Neural progenitor cell (in vitro differentiated cells): ENCODE measurements around the gene SEMA3C. TPM values are rescaled to one million over a fixed set of nuclear protein-coding genes. Genes with fewer than 3 reads are reported as not detected.

Source experiments
- DNase-seq: peaks from one replicate; pipeline ENCODE4 v3.0.0-alpha.2; 2016; ENCODE audit warnings: low spot score
- H2AFZ ChIP-seq: fragments of 200-600 bp; sonication (generic); replicated peaks from 2 replicates; pipeline ENCODE4 v1.6.1; 2016; ENCODE audit warnings: antibody characterized with exemption
- H3F3A ChIP-seq: fragments of 200-600 bp; sonication (generic); 2 replicates; pipeline ENCODE4 v1.6.1; 2016; ENCODE audit warnings: antibody characterized with exemption, low read depth
- H3K27ac ChIP-seq: fragments of 200-600 bp; sonication (generic); 2 replicates; pipeline ENCODE4 v1.5.1; 2016; ENCODE audit warnings: mild to moderate bottlenecking
- H3K27me3 ChIP-seq: fragments of 200-600 bp; sonication (generic); 2 replicates; pipeline ENCODE4 v1.6.1; 2016; ENCODE audit warnings: mild to moderate bottlenecking, moderate library complexity
- H3K36me3 ChIP-seq: fragments of 200-600 bp; sonication (generic); 2 replicates; pipeline ENCODE4 v1.5.1; 2016
- H3K4me1 ChIP-seq: fragments of 200-600 bp; sonication (generic); 2 replicates; pipeline ENCODE4 v1.6.1; 2016; ENCODE audit warnings: mixed run types
- H3K4me2 ChIP-seq: fragments of 200-600 bp; sonication (generic); 2 replicates; pipeline ENCODE4 v1.6.1; 2016
- H3K4me3 ChIP-seq: fragments of 200-600 bp; sonication (generic); 2 replicates; pipeline ENCODE4 v1.5.1; 2016
- H3K79me2 ChIP-seq: fragments of 200-600 bp; sonication (generic); 2 replicates; pipeline ENCODE4 v1.6.1; 2016; ENCODE audit warnings: low read depth
- H3K9ac ChIP-seq: fragments of 200-600 bp; sonication (generic); 2 replicates; pipeline ENCODE4 v1.6.1; 2016
- H3K9me3 ChIP-seq: fragments of 200-600 bp; sonication (generic); 2 replicates; pipeline ENCODE4 v1.5.1; 2016; ENCODE audit warnings: low read depth
- H4K20me1 ChIP-seq: fragments of 200-600 bp; sonication (generic); 2 replicates; pipeline ENCODE4 v1.6.1; 2016; ENCODE audit warnings: low read depth
- H3K27ac Mint-ChIP-seq: 3 replicates; pipeline ENCODE4 v1.8.0; 2021; ENCODE audit warnings: mixed read lengths
- H3K27me3 Mint-ChIP-seq: 2 replicates; pipeline ENCODE4 v1.8.0; 2022; ENCODE audit warnings: low read depth, mild to moderate bottlenecking, inconsistent platforms, moderate library complexity, mixed read lengths; ENCODE audit not compliant: insufficient read depth
- H3K36me3 Mint-ChIP-seq: 3 replicates; pipeline ENCODE4 v1.8.0; 2021; ENCODE audit warnings: mixed read lengths
- H3K4me1 Mint-ChIP-seq: 3 replicates; pipeline ENCODE4 v1.8.0; 2021; ENCODE audit warnings: mixed read lengths
- H3K4me3 Mint-ChIP-seq: 3 replicates; pipeline ENCODE4 v1.8.0; 2021; ENCODE audit warnings: mild to moderate bottlenecking, moderate library complexity, mixed read lengths
- H3K9me3 Mint-ChIP-seq: 3 replicates; pipeline ENCODE4 v1.8.0; 2020; ENCODE audit warnings: mixed read lengths
- CTCF ChIP-seq: fragments of 200-600 bp; sonication (generic); IDR thresholded peaks from 2 replicates; pipeline ENCODE4 v1.5.1; 2017; ENCODE audit warnings: antibody characterized with exemption, mild to moderate bottlenecking
- EZH2 ChIP-seq: fragments of 200-600 bp; sonication (generic); IDR thresholded peaks from 2 replicates; pipeline ENCODE4 v1.6.1; 2017; ENCODE audit warnings: antibody characterized with exemption, mild to moderate bottlenecking, moderate library complexity
- EZH2phosphoT487 ChIP-seq: fragments of 200-600 bp; sonication (generic); IDR thresholded peaks from 2 replicates; pipeline ENCODE4 v1.6.1; 2017; ENCODE audit warnings: antibody characterized with exemption
- total RNA-seq: library from RNA; depleted of rRNA; stranded (reverse); fragments of >200 nt; gene quantifications from 2 replicates; pipeline ENCODE4 v1.2.3, GENCODE V29; 2015; ENCODE audit warnings: low replicate concordance

SEMA3C gene
- total RNA-seq, 1 donor from 2014 or later = 0.54 TPM

- no peaks in the 10 kb centered on the region for H3K27me3 ChIP-seq
- Mint-ChIP-seq H3K27me3 (no peaks in the 10 kb centered on the region), H3K9me3 (peaks cover 11% of the 10 kb centered on the region), H3K4me3 (no peak overlapping the region), H3K27ac (no peak overlapping the region), H3K4me1 (peaks cover 10% of the 10 kb centered on the region), H3K36me3 (peaks cover 10% of the 10 kb centered on the region)
- H3K4me3 ChIP-seq = no peak overlapping the region
- no peaks in the 10 kb centered on the region for H3K36me3 ChIP-seq
- no peaks in the 10 kb centered on the region for H4K20me1 ChIP-seq
- DNase-seq = no peak
- no peak overlapping the region for H3K4me2 ChIP-seq
- TF ChIP-seq EZH2phosphoT487 (no peak), EZH2 (no peak), CTCF (no peak)
- H3K9ac ChIP-seq = no peak overlapping the region
- no peaks in the 10 kb centered on the region for H3F3A ChIP-seq
- no peaks in the 10 kb centered on the region for H3K4me1 ChIP-seq
- H2AFZ ChIP-seq = no peak overlapping the region
- no peak overlapping the region for H3K27ac ChIP-seq
- H3K79me2 ChIP-seq = no peaks in the 10 kb centered on the region
- no peaks in the 10 kb centered on the region for H3K9me3 ChIP-seq
Measured at GRCh38 chr7:80860554-80860953, 58.3 kb downstream of the SEMA3C start.

GRCh38 chr7:80859272-80859970 lies 59.4 kb downstream of the SEMA3C start:
- H3K4me3 Mint-ChIP-seq = no peak overlapping the region
- peak; percentile 18 for DNase-seq
- peaks cover 11% of the 10 kb centered on the region for H3K9me3 Mint-ChIP-seq
- Histone ChIP-seq H3K4me3 (no peak overlapping the region), H3K27me3 (no peaks in the 10 kb centered on the region), H3K4me2 (no peak overlapping the region), H4K20me1 (no peaks in the 10 kb centered on the region), H3K36me3 (no peaks in the 10 kb centered on the region), H2AFZ (no peak overlapping the region), H3K9me3 (no peaks in the 10 kb centered on the region), H3K79me2 (no peaks in the 10 kb centered on the region), H3F3A (no peaks in the 10 kb centered on the region), H3K9ac (no peak overlapping the region), H3K27ac (no peak overlapping the region), H3K4me1 (no peaks in the 10 kb centered on the region)
- no peaks in the 10 kb centered on the region for H3K27me3 Mint-ChIP-seq
- H3K27ac Mint-ChIP-seq = peak overlapping the region; percentile 60
- H3K4me1 Mint-ChIP-seq = peaks cover 10% of the 10 kb centered on the region
- peaks cover 10% of the 10 kb centered on the region for H3K36me3 Mint-ChIP-seq
- TF ChIP-seq EZH2 (no peak), EZH2phosphoT487 (no peak), CTCF (no peak)

GRCh38 chr7:80858141-80858903 lies 60.5 kb downstream of the SEMA3C start:
- H2AFZ ChIP-seq = no peak overlapping the region
- H3K4me1 ChIP-seq = no peaks in the 10 kb centered on the region
- no peak for TF ChIP-seq EZH2
- no peak for TF ChIP-seq CTCF
- TF ChIP-seq EZH2phosphoT487 = no peak
- no peaks in the 10 kb centered on the region for H3F3A ChIP-seq
- H3K9me3 ChIP-seq = no peaks in the 10 kb centered on the region
- H3K79me2 ChIP-seq = no peaks in the 10 kb centered on the region
- Mint-ChIP-seq H3K36me3 (peaks cover 10% of the 10 kb centered on the region), H3K4me3 (no peak overlapping the region), H3K4me1 (peaks cover 10% of the 10 kb centered on the region), H3K27ac (no peak overlapping the region), H3K27me3 (no peaks in the 10 kb centered on the region), H3K9me3 (peaks cover 11% of the 10 kb centered on the region)
- no peak overlapping the region for H3K4me3 ChIP-seq
- DNase-seq = no peak
- no peaks in the 10 kb centered on the region for H4K20me1 ChIP-seq
- no peak overlapping the region for H3K4me2 ChIP-seq
- no peaks in the 10 kb centered on the region for H3K27me3 ChIP-seq
- no peaks in the 10 kb centered on the region for H3K36me3 ChIP-seq
- no peak overlapping the region for H3K27ac ChIP-seq
- no peak overlapping the region for H3K9ac ChIP-seq
